Measurements from ENCODE around the gene HIBADH.

Gene HIBADH

DNA sequence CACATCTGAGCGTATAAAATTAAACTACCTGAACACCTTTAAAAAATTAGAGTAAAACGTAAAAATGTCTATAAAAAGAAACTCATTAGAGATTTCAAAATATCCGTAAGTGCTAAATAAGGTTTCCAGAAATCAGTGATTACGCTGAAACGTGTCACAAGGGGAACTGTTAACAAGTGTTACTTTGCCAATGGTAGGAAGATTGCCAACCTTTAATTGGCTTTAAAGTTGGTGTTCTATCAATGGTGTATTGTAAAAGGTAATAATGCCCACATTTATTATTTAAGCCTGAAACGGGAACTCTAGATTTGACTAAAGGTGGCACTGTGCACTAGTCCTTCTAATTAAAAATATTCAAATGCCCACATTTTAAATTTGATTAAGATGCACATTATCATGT lies 37.8 kb upstream of the HIBADH start:
- TF ChIP-seq, protein P1, sequence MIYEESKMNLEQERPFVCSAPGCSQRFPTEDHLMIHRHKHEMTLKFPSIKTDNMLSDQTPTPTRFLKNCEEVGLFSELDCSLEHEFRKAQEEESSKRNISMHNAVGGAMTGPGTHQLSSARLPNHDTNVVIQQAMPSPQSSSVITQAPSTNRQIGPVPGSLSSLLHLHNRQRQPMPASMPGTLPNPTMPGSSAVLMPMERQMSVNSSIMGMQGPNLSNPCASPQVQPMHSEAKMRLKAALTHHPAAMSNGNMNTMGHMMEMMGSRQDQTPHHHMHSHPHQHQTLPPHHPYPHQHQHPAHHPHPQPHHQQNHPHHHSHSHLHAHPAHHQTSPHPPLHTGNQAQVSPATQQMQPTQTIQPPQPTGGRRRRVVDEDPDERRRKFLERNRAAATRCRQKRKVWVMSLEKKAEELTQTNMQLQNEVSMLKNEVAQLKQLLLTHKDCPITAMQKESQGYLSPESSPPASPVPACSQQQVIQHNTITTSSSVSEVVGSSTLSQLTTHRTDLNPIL (CRISPR knock-in tag; IDR thresholded peaks at IDR 0.05; ENCODE audit: low read depth) = no peak
- TF ChIP-seq, protein P2, sequence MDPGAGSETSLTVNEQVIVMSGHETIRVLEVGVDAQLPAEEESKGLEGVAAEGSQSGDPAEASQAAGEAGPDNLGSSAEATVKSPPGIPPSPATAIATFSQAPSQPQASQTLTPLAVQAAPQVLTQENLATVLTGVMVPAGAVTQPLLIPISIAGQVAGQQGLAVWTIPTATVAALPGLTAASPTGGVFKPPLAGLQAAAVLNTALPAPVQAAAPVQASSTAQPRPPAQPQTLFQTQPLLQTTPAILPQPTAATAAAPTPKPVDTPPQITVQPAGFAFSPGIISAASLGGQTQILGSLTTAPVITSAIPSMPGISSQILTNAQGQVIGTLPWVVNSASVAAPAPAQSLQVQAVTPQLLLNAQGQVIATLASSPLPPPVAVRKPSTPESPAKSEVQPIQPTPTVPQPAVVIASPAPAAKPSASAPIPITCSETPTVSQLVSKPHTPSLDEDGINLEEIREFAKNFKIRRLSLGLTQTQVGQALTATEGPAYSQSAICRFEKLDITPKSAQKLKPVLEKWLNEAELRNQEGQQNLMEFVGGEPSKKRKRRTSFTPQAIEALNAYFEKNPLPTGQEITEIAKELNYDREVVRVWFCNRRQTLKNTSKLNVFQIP (CRISPR knock-in tag; IDR thresholded peaks at IDR 0.05; ENCODE audit: borderline replicate concordance, low read depth) = no peak
- no peak for TF ChIP-seq ZNF8 (CRISPR knock-in tag; IDR thresholded peaks at IDR 0.05)
- TF ChIP-seq RARB (CRISPR knock-in tag; IDR thresholded peaks at IDR 0.05) = no peak
- TF ChIP-seq ZC3H10 (CRISPR knock-in tag; IDR thresholded peaks at IDR 0.05) = no peak
- TF ChIP-seq CSDC2 (CRISPR knock-in tag; IDR thresholded peaks at IDR 0.05) = no peak
- TF ChIP-seq ZNF70 (CRISPR knock-in tag; IDR thresholded peaks at IDR 0.05) = no peak
- TF ChIP-seq PATZ1 (CRISPR knock-in tag; IDR thresholded peaks at IDR 0.05; ENCODE audit: borderline replicate concordance) = no peak
- TF ChIP-seq TOX (CRISPR knock-in tag; IDR thresholded peaks at IDR 0.05; ENCODE audit: borderline replicate concordance) = no peak
- no peak for TF ChIP-seq SNAI2 (CRISPR knock-in tag; IDR thresholded peaks at IDR 0.05)
- TF ChIP-seq BACH2 (CRISPR knock-in tag; IDR thresholded peaks at IDR 0.05; ENCODE audit: borderline replicate concordance) = no peak
- TF ChIP-seq ISL1 (CRISPR knock-in tag; IDR thresholded peaks at IDR 0.05) = no peak
- no peak for TF ChIP-seq GLIS3 (CRISPR knock-in tag; IDR thresholded peaks at IDR 0.05)
- TF ChIP-seq, protein P3, sequence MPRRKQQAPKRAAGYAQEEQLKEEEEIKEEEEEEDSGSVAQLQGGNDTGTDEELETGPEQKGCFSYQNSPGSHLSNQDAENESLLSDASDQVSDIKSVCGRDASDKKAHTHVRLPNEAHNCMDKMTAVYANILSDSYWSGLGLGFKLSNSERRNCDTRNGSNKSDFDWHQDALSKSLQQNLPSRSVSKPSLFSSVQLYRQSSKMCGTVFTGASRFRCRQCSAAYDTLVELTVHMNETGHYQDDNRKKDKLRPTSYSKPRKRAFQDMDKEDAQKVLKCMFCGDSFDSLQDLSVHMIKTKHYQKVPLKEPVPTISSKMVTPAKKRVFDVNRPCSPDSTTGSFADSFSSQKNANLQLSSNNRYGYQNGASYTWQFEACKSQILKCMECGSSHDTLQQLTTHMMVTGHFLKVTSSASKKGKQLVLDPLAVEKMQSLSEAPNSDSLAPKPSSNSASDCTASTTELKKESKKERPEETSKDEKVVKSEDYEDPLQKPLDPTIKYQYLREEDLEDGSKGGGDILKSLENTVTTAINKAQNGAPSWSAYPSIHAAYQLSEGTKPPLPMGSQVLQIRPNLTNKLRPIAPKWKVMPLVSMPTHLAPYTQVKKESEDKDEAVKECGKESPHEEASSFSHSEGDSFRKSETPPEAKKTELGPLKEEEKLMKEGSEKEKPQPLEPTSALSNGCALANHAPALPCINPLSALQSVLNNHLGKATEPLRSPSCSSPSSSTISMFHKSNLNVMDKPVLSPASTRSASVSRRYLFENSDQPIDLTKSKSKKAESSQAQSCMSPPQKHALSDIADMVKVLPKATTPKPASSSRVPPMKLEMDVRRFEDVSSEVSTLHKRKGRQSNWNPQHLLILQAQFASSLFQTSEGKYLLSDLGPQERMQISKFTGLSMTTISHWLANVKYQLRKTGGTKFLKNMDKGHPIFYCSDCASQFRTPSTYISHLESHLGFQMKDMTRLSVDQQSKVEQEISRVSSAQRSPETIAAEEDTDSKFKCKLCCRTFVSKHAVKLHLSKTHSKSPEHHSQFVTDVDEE (CRISPR knock-in tag; IDR thresholded peaks at IDR 0.05) = no peak
- no peak for TF ChIP-seq OSR1 (CRISPR knock-in tag; IDR thresholded peaks at IDR 0.05)
- no peak for TF ChIP-seq ZNF565 (CRISPR knock-in tag; conservative IDR thresholded peaks at IDR 0.05; ENCODE audit: low read depth)
- TF ChIP-seq ZFP30 (CRISPR knock-in tag; IDR thresholded peaks at IDR 0.05) = no peak
- TF ChIP-seq CSRNP3 (CRISPR knock-in tag; IDR thresholded peaks at IDR 0.05) = no peak
- ATAC-seq = no peak

- no peak for ATAC-seq
- TF ChIP-seq, protein P3 (CRISPR knock-in tag; IDR thresholded peaks at IDR 0.05) = no peak
- TF ChIP-seq ISL1 (CRISPR knock-in tag; IDR thresholded peaks at IDR 0.05) (peak; percentile 39), ESRRG (CRISPR knock-in tag; IDR thresholded peaks at IDR 0.05) (no peak), TOX (CRISPR knock-in tag; IDR thresholded peaks at IDR 0.05; ENCODE audit: borderline replicate concordance) (no peak), ZFP3 (CRISPR knock-in tag; IDR thresholded peaks at IDR 0.05) (no peak), PPARA (CRISPR knock-in tag; IDR thresholded peaks at IDR 0.05; ENCODE audit: borderline replicate concordance) (no peak), ZNF70 (CRISPR knock-in tag; IDR thresholded peaks at IDR 0.05) (no peak), SNAI2 (CRISPR knock-in tag; IDR thresholded peaks at IDR 0.05) (no peak), CSRNP3 (CRISPR knock-in tag; IDR thresholded peaks at IDR 0.05) (no peak), ZNF8 (CRISPR knock-in tag; IDR thresholded peaks at IDR 0.05) (no peak), ARNTL (CRISPR knock-in tag; IDR thresholded peaks at IDR 0.05; ENCODE audit: borderline replicate concordance, low read depth) (no peak), TCF4 (CRISPR knock-in tag; IDR thresholded peaks at IDR 0.05; ENCODE audit: borderline replicate concordance) (0 out of 2 replicates have a peak, but pooled peaks have one; percentile 25), ZNF565 (CRISPR knock-in tag; conservative IDR thresholded peaks at IDR 0.05; ENCODE audit: low read depth) (no peak)
- TF ChIP-seq, protein P1 (CRISPR knock-in tag; IDR thresholded peaks at IDR 0.05; ENCODE audit: low read depth) = no peak
Observed at GRCh38 chr7:27699751-27700150, 37.1 kb upstream of the HIBADH start.

Data from SK-N-SH treated with all-trans-retinoic acid at 6 μM for 48 hours (cell line).